Activated CD8-positive, alpha-beta memory T cell treated with anti-CD3 and anti-CD28 coated beads for 4 hours (primary cell): Measurements from ENCODE around the gene DDX3X.
"Not testable (repeated sequence)": the region's sequence is repeated elsewhere in the genome, so short reads cannot be mapped to it uniquely, and the experiment has no call there.

Experiments
- DNase-seq, 2 donors: peaks; one replicate each; pipeline ENCODE4 v3.0.0-alpha.2; 2020; ENCODE audit warnings: low read depth in 2 of 2

DDX3X gene

DNA sequence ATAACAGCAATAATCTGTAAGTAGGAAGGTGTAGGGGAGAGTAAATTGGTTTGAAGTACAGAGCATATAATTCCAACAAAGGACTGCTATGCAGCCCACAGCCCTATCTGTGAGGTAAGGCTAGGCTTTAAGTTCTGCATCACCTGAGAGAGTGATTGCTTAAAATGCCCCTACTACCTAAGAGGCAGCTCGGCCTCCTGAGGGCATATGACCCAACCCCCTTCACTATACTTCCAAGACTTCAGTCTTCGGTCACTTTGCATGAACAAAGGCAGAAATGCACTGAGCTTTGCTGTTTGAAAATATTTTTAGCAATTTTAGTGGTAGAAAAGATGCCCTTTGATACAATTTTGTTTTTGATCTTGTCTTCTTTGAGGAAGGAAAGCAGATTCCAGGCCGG, 4.9 kb upstream of the DDX3X start:
- no peak for DNase-seq

DNA sequence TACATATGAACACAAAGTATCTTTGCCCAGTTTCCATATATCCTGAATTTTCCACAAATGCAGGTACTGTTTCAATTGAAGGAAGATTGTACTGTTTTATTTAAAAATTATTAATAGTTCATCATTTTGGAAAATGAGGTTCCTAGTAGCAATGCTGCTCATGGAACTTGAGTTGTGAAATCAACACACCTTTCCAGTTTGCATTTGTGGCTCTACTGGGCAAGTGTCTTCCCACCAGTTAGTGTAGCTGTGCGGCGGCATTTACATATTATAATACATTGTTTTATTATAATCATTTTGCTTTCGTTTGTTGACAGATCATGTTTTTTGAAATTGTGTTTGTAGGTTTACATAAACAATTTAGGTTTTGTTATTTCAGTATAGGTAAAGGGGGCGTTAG, 2.0 kb upstream of the DDX3X start:
- no peak for DNase-seq

DNA sequence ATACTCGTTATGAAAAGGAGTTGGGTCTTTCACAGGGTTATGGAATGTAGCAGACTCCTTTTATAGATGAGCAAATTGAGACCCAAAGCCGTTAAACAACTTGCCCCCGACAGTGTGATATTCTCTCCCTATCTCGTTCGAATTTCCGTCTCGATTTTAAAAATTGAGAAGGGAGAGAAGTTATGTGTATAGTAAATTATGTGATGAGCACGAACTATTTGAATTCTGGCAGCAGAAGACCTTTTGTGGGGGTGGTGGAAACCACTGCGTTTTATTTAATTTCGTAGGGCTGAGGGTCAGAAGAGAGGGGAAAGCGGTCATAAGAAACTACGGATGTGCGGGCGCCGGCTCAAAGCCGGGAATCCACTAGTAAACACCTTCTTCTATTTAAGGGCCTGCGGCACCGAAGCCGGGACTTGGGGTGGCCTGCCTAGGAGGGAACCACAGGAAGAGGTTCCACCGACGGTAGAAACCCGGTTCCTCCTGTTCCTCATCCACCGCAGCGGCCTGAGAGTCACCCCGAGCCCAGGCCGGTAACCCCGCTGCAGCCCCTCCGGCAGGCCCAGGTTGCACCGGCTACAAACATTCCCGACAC, 1.5 kb upstream of the DDX3X start:
- DNase-seq, result no peak

- DNase-seq, result peak; percentile 75 to 81
These were observed 789 bp upstream of the DDX3X start for GRCh38 chrX:41333003-41333743.

DNA sequence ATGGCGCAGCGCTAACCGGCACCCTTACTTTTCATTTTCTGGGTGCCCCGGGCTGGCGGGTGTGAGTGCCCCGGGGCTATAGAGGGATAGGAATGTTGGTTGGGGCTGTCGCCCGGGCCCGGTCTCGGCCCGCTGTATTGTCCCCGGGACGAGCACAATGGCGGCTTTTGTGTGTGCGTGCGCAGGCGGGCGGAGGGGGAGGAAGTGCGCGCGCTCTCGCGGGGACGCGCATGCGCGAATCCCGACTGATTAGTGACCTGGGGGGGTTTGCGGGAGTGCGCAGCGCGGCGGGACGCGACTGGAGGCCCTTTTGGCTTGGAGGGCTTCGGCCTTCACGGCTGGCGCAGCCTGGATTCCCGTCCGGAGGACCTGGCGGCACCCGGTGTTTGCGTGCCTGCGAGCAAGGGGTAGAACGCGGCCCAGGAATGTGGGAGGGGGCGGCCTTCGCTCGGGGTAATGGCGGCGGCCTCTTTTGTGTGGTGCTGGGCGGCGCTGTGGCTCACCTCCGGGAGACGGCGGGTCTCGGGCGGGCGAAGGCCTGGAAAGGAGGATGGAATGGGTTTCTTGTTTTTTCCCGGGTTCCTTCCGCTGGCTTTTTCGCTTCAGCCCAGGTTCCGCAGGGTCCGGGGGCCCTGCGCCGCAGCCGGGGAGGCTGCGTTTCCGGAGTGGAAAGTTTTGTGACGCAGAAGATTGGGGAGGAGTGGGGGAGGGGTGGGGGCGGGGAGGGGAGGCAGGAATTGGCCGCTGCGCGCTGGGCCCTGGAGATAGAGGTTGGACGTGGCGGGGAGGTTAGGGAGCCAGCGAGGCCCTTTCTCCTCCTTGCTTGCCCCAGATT, 618 bp downstream of the DDX3X start:
- peak; percentile 38 to 76 for DNase-seq

- DNase-seq, result no peak
These were observed 1.4 kb downstream of the DDX3X start for GRCh38 chrX:41335198-41335957.

DNA sequence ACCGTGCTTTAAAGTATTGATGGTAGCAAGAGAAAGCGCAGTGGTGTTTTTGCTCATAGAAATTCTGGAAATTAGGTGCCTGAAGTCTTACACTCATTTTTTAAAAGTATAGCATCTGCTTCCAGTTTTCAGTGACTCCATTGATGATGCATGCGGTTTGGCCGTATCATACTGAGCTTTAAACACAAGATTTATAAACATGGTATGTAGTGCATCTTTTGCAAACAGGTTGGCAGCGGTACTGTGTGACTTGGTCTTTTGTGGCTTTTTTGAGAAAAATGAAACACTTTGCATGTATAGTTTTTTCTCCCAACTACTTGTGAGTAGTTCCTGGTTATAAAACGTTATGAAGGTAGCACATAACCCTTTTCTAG, 2.0 kb downstream of the DDX3X start:
- no peak for DNase-seq

- no peak for DNase-seq
These were observed 2.5 kb downstream of the DDX3X start for GRCh38 chrX:41336447-41336846.

GRCh38 chrX:41337140-41337539, 3.2 kb downstream of the DDX3X start:
- DNase-seq, result no peak

- no peak for DNase-seq
These were observed 4.5 kb downstream of the DDX3X start for GRCh38 chrX:41338436-41338835.

DNA sequence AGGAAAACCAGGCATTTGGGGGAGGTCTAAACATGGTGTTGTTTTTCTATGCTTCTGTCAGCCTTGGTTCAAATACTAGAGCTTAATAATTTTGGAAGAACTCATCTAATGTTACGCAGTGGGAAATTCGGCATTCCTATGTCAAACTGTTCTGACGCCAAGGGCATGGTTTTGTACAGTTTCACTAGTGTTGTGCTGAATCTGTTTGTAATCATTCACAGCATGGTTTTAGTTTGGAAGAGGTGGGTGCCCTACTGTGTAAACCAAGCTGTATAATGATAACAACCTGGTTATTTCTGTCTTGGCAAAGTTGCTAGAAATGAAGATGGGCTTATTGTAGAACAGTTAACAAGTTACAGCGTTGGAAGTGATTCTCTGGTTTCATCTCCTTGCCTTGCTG, 5.2 kb downstream of the DDX3X start:
- DNase-seq, result no peak

DNA sequence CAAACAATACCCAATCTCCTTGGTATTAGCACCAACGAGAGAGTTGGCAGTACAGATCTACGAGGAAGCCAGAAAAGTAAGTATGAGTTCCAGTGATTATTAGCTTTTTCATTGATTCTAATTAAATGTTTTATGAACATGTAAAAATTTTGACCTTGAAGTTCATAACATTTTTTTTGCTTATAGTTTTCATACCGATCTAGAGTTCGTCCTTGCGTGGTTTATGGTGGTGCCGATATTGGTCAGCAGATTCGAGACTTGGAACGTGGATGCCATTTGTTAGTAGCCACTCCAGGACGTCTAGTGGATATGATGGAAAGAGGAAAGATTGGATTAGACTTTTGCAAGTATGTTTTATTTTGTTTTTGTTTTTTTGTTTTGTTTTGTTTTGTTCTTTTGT, 10.1 kb downstream of the DDX3X start:
- no peak for DNase-seq

- DNase-seq, result no peak
These were observed 13.2 kb downstream of the DDX3X start for GRCh38 chrX:41347186-41347585.

GRCh38 chrX:41348551-41348950, 14.6 kb downstream of the DDX3X start:
- no peak for DNase-seq

GRCh38 chrX:41350150-41350975, 16.4 kb downstream of the DDX3X start:
- DNase-seq, result no peak

- DNase-seq, result no peak
These were observed 17.1 kb downstream of the DDX3X start for GRCh38 chrX:41350976-41351569.

DNA sequence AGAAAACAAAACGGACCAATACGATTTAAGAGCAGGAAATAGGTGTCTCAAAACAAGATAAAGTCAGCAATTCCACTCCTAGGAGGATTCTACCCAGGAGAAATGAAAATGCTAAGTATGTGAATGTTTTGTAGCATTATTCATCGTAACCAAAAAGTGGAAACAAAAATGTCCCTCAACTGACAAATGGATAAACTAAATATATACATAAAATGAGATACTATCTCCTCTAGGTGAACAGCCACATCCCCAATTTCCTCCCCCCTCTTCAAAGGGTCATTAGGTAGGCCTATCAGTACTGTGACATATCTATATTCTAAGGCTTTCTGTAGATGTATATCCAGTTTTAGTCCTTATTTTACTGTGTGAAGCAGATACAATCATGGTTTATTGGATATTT, 18.0 kb downstream of the DDX3X start:
- DNase-seq, result no peak

DNA sequence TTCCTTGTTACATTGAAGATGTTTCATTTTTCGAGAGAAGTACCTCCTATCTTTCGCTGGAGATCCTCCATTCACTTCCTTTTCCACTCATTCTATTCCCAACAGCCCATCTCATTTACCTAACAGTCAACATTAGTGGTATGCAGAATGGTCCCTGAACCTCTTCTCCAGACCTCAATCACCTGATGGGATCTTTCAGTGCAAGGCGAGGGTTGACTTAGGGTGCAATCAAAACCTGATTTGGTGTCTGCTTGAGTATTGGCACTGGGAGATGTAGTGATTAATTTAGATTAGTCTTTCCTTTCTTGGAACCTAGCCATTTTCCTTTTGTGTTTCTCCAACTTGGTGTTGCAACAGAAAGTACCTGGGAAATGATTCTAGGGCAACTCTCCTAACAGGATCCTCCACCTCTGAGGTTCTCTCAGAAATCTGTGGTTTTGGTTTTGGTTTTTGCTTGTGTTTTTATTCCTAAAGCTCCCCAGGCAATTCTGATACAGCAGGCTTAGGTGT, 18.4 kb downstream of the DDX3X start:
- no peak for DNase-seq

GRCh38 chrX:41353985-41354384, 20.0 kb downstream of the DDX3X start:
- DNase-seq, result no peak

DNA sequence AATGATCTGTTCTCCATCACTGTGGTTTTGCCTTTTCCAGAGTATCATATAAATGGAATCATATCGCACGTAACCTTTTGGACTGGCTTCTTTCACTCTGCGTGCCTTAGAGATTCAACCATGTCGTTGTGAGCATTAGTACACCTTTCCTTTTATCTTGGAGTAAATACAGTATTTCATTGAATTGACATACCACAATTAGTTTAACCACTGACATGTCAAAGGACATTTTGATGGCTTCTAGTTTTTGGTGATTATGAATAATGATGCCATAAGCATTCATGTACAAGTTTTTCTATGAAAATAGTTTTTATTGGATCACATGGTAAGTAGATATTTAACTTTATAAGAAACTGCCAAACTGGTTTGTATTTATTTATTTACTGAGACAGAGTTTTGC, 35.2 kb downstream of the DDX3X start:
- DNase-seq, result no peak

DNA sequence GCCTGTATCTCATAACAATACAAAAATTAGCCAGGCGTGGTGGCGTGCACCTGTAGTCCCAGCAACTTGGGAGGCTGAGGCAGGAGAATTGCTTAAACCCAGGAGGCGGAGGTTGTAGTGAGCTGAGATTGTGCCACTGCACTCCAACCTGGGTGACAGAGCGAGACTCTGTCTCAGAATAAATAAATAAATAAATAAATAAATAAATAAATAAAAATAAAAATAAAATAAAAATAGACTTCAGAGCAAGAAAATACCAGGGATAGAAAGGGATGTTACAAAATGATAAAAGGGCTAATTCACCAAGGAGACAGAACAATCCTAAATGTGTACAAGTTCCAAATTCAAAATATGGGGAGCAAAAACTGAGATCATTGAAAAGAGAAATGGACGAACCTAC, 37.6 kb downstream of the DDX3X start:
- DNase-seq, result not testable (repeated sequence)
